Suppressor macrophage (primary cell): ENCODE measurements around the gene ZNF595.
A peak's percentile ranks its signal among the peaks of the same experiment; 100 is the strongest.
"Not testable (repeated sequence)": the region's sequence is repeated elsewhere in the genome, so short reads cannot be mapped to it uniquely, and the experiment has no call there.

Source experiments
- DNase-seq, 4 experiments: peaks; one replicate each; pipeline ENCODE4 v3.0.0-alpha.2; 2020 to 2022
- total RNA-seq, 17 experiments: gene quantifications; one replicate each; lab custom pipeline; 2026; ENCODE audit warnings: mixed read lengths in 6 of 17, inconsistent platforms in 3 of 17; lab: John Stamatoyannopoulos, UW

The ZNF595 gene
- 1.5 to 9.5 (median 3.8) reads per million in 17 experiments for total RNA-seq

GRCh38 chr4:52804-53479, at the start of gene ZNF595:
Gene ZNF595, plus strand, starts transcription at chr4:53321. Its CDS starts 168 bp downstream, at chr4:53489.
- not testable (repeated sequence) for DNase-seq

- DNase-seq = peak; percentile 2 to 10 (median 6)
These were observed 42.9 kb upstream of the ZNF595 start for GRCh38 chr4:9937-10870.

- not testable (repeated sequence) for DNase-seq
These were observed 41.9 kb upstream of the ZNF595 start for GRCh38 chr4:11095-11815.

GRCh38 chr4:11816-12417, 41.2 kb upstream of the ZNF595 start:
- DNase-seq = peak in 2 of 4 experiments; percentile 9

GRCh38 chr4:18128-18527, 35.0 kb upstream of the ZNF595 start:
- not testable (repeated sequence) for DNase-seq

GRCh38 chr4:18589-18988, 34.5 kb upstream of the ZNF595 start:
- not testable (repeated sequence) for DNase-seq

- DNase-seq = not testable (repeated sequence)
These were observed 30.2 kb upstream of the ZNF595 start for GRCh38 chr4:22882-23281.

- DNase-seq = not testable (repeated sequence)
These were observed 28.8 kb upstream of the ZNF595 start for GRCh38 chr4:24359-24758.

GRCh38 chr4:27501-27900, 25.6 kb upstream of the ZNF595 start:
- not testable (repeated sequence) for DNase-seq

- DNase-seq = not testable (repeated sequence)
These were observed 24.2 kb upstream of the ZNF595 start for GRCh38 chr4:28767-29542.

GRCh38 chr4:33314-33713, 19.8 kb upstream of the ZNF595 start:
- DNase-seq = not testable (repeated sequence)

- peak in 1 of 4 experiments; percentile 0 for DNase-seq
These were observed 16.3 kb upstream of the ZNF595 start for GRCh38 chr4:36559-37415.

GRCh38 chr4:38202-38601, 14.9 kb upstream of the ZNF595 start:
- DNase-seq = not testable (repeated sequence)

- not testable (repeated sequence) for DNase-seq
These were observed 9.7 kb upstream of the ZNF595 start for GRCh38 chr4:43375-43774.

GRCh38 chr4:51253-51652, 1.9 kb upstream of the ZNF595 start:
- DNase-seq = not testable (repeated sequence)

- not testable (repeated sequence) for DNase-seq
These were observed 1.4 kb upstream of the ZNF595 start for GRCh38 chr4:51655-52277.

- not testable (repeated sequence) for DNase-seq
These were observed 400 bp downstream of the ZNF595 start for GRCh38 chr4:53521-53920.

GRCh38 chr4:64733-65132, 11.6 kb downstream of the ZNF595 start:
- not testable (repeated sequence) for DNase-seq

GRCh38 chr4:71830-72229, 18.7 kb downstream of the ZNF595 start:
- DNase-seq = no peak

GRCh38 chr4:85951-86350, 32.8 kb downstream of the ZNF595 start:
- DNase-seq = no peak
